NCI-H82 (cell line): Measurements from ENCODE around the gene NCOR2.

ENCODE experiments used
- DNase-seq: peaks from one replicate; lab custom pipeline; 2025; lab: John Stamatoyannopoulos, UW

NCOR2 gene

GRCh38 chr12:124525927-124526692, 41.3 kb downstream of the NCOR2 start:
- DNase-seq, result no peak

- no peak for DNase-seq
Observed at GRCh38 chr12:124525455-124525854, 42.0 kb downstream of the NCOR2 start.

- no peak for DNase-seq
Observed at GRCh38 chr12:124524231-124524925, 43.0 kb downstream of the NCOR2 start.

GRCh38 chr12:124523071-124523470, 44.3 kb downstream of the NCOR2 start:
- DNase-seq, result no peak

- DNase-seq, result no peak
Observed at GRCh38 chr12:124520907-124521306, 46.5 kb downstream of the NCOR2 start.

- no peak for DNase-seq
Observed at GRCh38 chr12:124520265-124520701, 47.1 kb downstream of the NCOR2 start.

- no peak for DNase-seq
Observed at GRCh38 chr12:124519746-124520145, 47.7 kb downstream of the NCOR2 start.

GRCh38 chr12:124518051-124518932, 49.1 kb downstream of the NCOR2 start:
- DNase-seq, result peak; percentile 92
